Body of pancreas (tissue), 4 donors: ENCODE measurements around the gene FXN. TPM values are rescaled to one million over a fixed set of nuclear protein-coding genes. Genes with fewer than 3 reads are reported as not detected.

ENCODE experiments used
- ATAC-seq: fragments of 150-250 bp; one replicate; pipeline ENCODE4 v1.9.1; 2016
- DNase-seq, 4 donors: peaks; one replicate each; pipeline ENCODE4 v3.0.0-alpha.2; 2019
- H3K27ac ChIP-seq, 4 donors: fragments of 200-600 bp; sonication (generic); 1 replicate in 3 of 4; 2 replicates in 1 of 4; pipeline versions ENCODE4 v1.5.1 to v1.6.1; 2016 to 2019; ENCODE audit warnings: mild to moderate bottlenecking in 1 of 4, mixed read lengths in 1 of 4, moderate library complexity in 1 of 4
- H3K27me3 ChIP-seq, 2 donors: fragments of 200-600 bp; sonication (generic); one replicate each; pipeline ENCODE4 v1.6.0; 2016; ENCODE audit warnings: mild to moderate bottlenecking in 1 of 2
- H3K36me3 ChIP-seq, 2 donors: fragments of 200-600 bp; sonication (generic); replicated peaks in 1 of 2; 2 replicates each; pipeline ENCODE4 v1.5.1; 2016; ENCODE audit warnings: low read depth in 2 of 2; ENCODE audit not compliant: insufficient read depth in 1 of 2
- H3K4me1 ChIP-seq: fragments of 200-600 bp; sonication (generic); one replicate; pipeline ENCODE4 v1.6.0; 2016
- H3K4me3 ChIP-seq, 2 donors: fragments of 200-600 bp; sonication (generic); 1 replicate in 1 of 2; 2 replicates in 1 of 2; pipeline ENCODE4 v1.5.1; 2016 to 2019
- H3K9me3 ChIP-seq, 3 donors: fragments of 200-600 bp; sonication (generic); 1 replicate in 2 of 3; 2 replicates in 1 of 3; pipeline ENCODE4 v1.5.1; 2016
- POLR2A ChIP-seq, 3 donors: fragments of 450-650 bp; IDR thresholded peaks; one replicate each; pipeline ENCODE4 v1.6.1; 2016; ENCODE audit warnings: antibody characterized with exemption in 3 of 3, mild to moderate bottlenecking in 2 of 3
- WGBS, 2 donors: methylation state at CpG; one replicate each; pipeline ENCODE4 v1.1.5; 2017; 5-methylcytosine and 5-hydroxymethylcytosine counted together
- intact Hi-C: fragments of 100-400 bp; cut with DNase I; formaldehyde crosslinking; loops from one replicate; pipeline ENCODE4 v1.15.1; 2023
- total RNA-seq, 2 donors: library from RNA; depleted of rRNA; stranded (reverse); fragments of >200 nt; gene quantifications; one replicate each; pipeline ENCODE4 v1.1.0, GENCODE V29; 2016
- TF ChIP-seq, protein P1 (sequence below), 7 experiments: fragments of 450-650 bp in 4 of 7; fragments of 200-600 bp in 3 of 7; sonication (generic) in 3 of 7; IDR thresholded peaks; one replicate each; pipeline ENCODE4 v1.5.1; 2016 to 2019; ENCODE audit warnings: antibody characterized with exemption in 7 of 7

The FXN gene
- total RNA-seq, 2 donors from 2014 or later: 3.1 to 6.9 TPM

DNA sequence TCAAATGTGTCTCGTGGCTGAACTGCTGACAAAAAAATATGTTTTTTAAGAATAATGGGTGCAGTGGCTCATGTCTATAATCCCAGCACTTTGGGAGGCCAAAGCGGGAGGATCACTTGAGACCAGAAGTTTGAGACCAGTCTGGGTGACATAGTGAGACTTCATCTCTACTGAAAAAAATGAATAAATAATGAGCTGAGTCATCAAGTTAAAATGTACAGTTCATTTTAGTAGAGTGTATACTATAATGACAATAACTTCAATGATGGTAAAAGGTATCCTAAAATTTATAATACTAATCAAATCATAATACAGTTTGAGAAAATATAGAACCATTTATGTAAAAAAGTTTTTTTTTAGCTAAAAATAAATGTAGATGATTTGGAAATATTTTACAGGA lies 100.6 kb downstream of the FXN start:
- Histone ChIP-seq H3K27ac (no peak overlapping the region), H3K36me3 (no peaks in the 10 kb centered on the region), H3K4me1 (peaks cover 15% of the 10 kb centered on the region), H3K4me3 (no peak overlapping the region), H3K27me3 (no peaks in the 10 kb centered on the region), H3K9me3 (no peaks in the 10 kb centered on the region)
- 89 to 90% methylated on average over 2 of the region's 2 CpGs for WGBS, 2 donors
- intact Hi-C loops: no loop called here
- no peak for ATAC-seq
- no peak for TF ChIP-seq POLR2A (IDR thresholded peaks at IDR 0.05)
- TF ChIP-seq, protein P1, sequence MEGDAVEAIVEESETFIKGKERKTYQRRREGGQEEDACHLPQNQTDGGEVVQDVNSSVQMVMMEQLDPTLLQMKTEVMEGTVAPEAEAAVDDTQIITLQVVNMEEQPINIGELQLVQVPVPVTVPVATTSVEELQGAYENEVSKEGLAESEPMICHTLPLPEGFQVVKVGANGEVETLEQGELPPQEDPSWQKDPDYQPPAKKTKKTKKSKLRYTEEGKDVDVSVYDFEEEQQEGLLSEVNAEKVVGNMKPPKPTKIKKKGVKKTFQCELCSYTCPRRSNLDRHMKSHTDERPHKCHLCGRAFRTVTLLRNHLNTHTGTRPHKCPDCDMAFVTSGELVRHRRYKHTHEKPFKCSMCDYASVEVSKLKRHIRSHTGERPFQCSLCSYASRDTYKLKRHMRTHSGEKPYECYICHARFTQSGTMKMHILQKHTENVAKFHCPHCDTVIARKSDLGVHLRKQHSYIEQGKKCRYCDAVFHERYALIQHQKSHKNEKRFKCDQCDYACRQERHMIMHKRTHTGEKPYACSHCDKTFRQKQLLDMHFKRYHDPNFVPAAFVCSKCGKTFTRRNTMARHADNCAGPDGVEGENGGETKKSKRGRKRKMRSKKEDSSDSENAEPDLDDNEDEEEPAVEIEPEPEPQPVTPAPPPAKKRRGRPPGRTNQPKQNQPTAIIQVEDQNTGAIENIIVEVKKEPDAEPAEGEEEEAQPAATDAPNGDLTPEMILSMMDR (IDR thresholded peaks at IDR 0.05): no peak
- no peak for DNase-seq

DNA sequence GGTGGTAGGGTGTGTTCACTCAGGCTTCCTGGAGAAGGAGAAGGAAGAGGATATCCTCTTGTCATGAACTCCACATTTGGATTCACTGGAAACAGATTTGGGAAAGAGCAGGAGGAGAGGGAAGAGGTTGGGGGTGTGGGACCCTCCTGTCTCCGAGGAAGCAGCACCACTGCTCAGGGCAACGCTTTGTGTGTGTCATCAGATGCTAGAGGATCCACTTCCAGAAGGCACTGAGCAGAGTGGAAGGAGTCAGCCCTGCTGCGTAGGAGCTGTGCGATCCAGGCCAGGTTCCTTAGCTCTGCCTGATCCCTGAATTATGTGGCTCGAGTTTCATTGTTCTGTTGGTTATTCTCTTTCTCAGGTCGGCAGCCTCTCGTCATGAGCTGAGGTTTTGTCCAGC lies 101.2 kb downstream of the FXN start:
- no peak overlapping the region for H3K4me3 ChIP-seq
- no peaks in the 10 kb centered on the region for H3K9me3 ChIP-seq
- no peaks in the 10 kb centered on the region for H3K36me3 ChIP-seq
- WGBS, 2 donors: 81 to 84% methylated on average over 7 of the region's 7 CpGs
- H3K27me3 ChIP-seq: no peaks in the 10 kb centered on the region
- DNase-seq (no peak), ATAC-seq (no peak)
- H3K27ac ChIP-seq: no peak overlapping the region
- intact Hi-C loops: no loop called here
- TF ChIP-seq, protein P1 (IDR thresholded peaks at IDR 0.05): no peak
- no peak for TF ChIP-seq POLR2A (IDR thresholded peaks at IDR 0.05)
- peaks cover 13% of the 10 kb centered on the region for H3K4me1 ChIP-seq

DNA sequence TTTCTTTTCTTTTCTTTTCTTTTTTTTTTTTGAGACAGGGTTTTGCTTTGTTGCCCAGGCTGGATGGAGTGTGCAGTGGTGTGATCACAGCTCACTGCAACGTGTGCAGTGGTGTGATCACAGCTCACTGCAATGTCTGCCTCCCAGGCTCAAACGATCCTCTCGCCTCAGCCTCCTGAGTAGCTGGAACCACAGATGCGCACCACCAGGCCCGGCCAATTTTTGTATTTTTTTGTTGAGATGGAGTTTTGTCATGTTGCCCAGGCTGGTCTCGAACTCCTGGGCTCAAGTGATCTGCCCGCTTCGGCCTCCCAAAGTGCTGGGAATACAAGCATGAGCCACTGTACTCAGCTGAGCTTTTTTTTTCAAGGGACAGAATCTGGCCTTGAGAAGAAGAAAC lies 101.8 kb downstream of the FXN start:
- H3K9me3 ChIP-seq: no peaks in the 10 kb centered on the region
- ATAC-seq (no peak), DNase-seq (no peak)
- TF ChIP-seq, protein P1 (IDR thresholded peaks at IDR 0.05): no peak
- TF ChIP-seq POLR2A (IDR thresholded peaks at IDR 0.05): no peak
- H3K36me3 ChIP-seq: no peaks in the 10 kb centered on the region
- intact Hi-C loops: no loop called here
- H3K4me1 ChIP-seq: peaks cover 12% of the 10 kb centered on the region
- no peaks in the 10 kb centered on the region for H3K27me3 ChIP-seq
- H3K27ac ChIP-seq: no peak overlapping the region
- H3K4me3 ChIP-seq: no peak overlapping the region
- 87 to 92% methylated on average over 7 to 8 of the region's 8 CpGs for WGBS, 2 donors

DNA sequence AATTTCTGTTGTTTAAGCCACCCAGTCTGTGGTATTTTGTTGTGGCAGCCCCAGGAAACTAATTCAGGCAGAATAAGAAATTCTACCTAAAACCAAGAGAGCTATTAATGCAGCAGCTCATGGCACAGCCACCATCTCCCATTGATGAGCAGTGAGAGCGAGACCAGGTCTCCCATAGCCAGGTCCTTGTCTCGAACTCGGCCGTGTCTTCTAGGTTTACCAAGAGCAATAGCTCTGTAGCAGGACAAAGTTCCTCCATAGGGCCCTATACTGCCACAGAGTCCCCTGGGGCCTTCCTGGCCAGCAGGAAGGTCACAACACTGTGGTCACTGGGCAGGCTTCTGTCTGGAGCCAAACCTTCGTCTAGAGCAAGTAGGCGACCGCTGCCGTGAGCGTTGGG lies 104.0 kb downstream of the FXN start:
- no peak for DNase-seq
- no peak for ATAC-seq
- 80 to 95% methylated on average over 9 of the region's 9 CpGs for WGBS, 2 donors
- Histone ChIP-seq H3K27me3 (no peaks in the 10 kb centered on the region), H3K27ac (no peak overlapping the region), H3K4me1 (peaks cover 9% of the 10 kb centered on the region), H3K9me3 (no peaks in the 10 kb centered on the region), H3K36me3 (no peaks in the 10 kb centered on the region), H3K4me3 (no peak overlapping the region)
- intact Hi-C loops: no loop called here
- no peak for TF ChIP-seq POLR2A (IDR thresholded peaks at IDR 0.05)
- TF ChIP-seq, protein P1 (IDR thresholded peaks at IDR 0.05): no peak

DNA sequence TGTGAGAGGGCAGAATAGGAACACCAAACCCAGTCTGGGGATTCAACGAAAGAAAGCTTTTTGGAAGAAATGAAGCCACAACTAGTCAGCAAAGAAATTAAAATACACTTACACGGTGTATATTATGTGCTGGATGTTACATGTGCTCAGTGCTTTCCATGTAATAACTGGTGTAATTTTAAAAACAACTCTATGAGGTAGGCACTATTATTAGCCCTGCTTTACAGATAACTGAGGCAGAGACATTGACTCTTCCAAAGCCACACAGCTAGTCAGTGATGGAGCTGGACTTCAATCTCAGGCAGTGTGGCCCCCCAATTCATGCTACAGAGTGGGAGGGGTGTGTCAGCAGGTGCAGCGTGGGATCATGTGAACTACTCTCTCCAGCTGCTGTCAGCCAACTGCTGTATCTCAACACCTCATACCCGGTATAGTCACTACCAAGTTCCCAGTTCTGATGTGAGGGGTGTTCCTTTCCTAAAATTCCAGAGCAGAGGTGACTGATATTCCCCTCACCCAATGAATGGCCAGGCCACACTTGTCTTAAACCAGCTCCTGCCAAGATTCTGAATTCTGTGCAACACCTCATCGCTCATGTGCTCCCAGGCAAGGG lies 104.7 kb downstream of the FXN start:
- DNase-seq: no peak
- ATAC-seq: no peak
- intact Hi-C loops: no loop called here
- Histone ChIP-seq H3K27ac (no peak overlapping the region), H3K9me3 (no peaks in the 10 kb centered on the region), H3K27me3 (no peaks in the 10 kb centered on the region), H3K4me1 (peaks cover 9% of the 10 kb centered on the region), H3K36me3 (no peaks in the 10 kb centered on the region), H3K4me3 (no peak overlapping the region)
- TF ChIP-seq POLR2A (IDR thresholded peaks at IDR 0.05): no peak
- TF ChIP-seq, protein P1 (IDR thresholded peaks at IDR 0.05): no peak
- WGBS, 2 donors: 97 to 98% methylated on average over 3 to 5 of the region's 5 CpGs
